SK-N-MC (cell line): Measurements from ENCODE around the gene TIMP2.

ENCODE experiments used
- EZH2 ChIP-seq: fragments of 200-600 bp; sonication (generic); IDR thresholded peaks from one replicate; pipeline ENCODE4 v1.6.1; 2017; ENCODE audit warnings: antibody characterized with exemption
- FOXP2 ChIP-seq: optimal IDR thresholded peaks from 2 replicates; pipeline ENCODE3; 2011; ENCODE audit warnings: mild to moderate bottlenecking, moderate library complexity; ENCODE audit not compliant: insufficient read depth; ENCODE audit errors: extremely low read length, control extremely low read depth
- POLR2AphosphoS5 ChIP-seq: IDR thresholded peaks from 2 replicates; pipeline ENCODE4 v1.6.1; 2012; ENCODE audit warnings: mild to moderate bottlenecking, low read depth, low read length, borderline replicate concordance

- TF ChIP-seq EZH2 (no peak), POLR2AphosphoS5 (no peak), FOXP2 (no peak)
Observed at GRCh38 chr17:78883089-78883532, 42.1 kb downstream of the TIMP2 start.
